ENCODE measurements around the gene ADARB1. TPM values are rescaled to one million over a fixed set of nuclear protein-coding genes. Genes with fewer than 3 reads are reported as not detected.

ADARB1 gene
- total RNA-seq, 2 experiments from 2014 or later, result 6.6 to 20.5 TPM

DNA sequence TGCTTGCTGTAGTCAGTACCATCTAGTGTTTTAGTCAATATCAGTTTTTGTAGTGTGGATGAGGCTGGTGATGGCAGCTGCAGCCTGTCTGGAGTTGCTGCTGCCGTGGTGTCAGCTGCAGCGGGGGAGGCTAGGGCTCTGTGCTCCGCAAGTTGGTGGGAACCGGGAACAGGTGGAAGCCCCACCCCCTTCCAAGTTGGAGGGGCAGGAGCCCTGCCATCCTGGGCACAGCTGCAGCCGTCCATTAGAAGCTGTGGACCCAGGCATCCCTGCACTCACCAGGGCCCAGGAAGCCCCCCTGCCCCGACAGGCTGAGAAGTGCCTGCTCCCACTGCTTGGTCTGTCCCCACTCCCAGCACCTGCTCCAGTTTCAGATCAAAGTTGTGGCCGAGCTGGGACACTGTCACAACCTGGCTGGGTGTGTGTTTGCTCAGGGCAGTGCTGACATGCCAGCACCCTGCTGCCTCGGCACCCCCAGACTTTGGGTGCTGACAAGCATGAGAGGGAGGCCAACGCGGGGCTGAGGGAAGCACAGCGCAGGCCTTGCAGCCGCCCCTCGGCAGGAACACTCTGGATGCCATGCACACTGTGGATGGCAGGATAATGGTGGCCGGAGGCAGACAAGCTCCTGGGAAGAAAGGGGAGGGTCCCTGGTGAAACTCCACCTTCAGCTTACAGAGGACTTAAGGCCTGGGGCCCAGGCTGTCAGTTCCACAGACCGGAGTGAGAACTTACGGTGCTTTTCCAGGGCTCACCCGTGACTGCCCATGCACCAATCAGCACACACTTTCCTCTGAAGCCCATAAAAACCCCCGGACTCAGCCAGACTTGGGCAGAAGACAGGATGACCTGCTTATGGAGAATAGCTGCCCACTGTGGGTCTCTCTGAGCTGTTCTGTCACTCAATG is 86.9 kb downstream of the ADARB1 start:
- no TSS peak for BruUV-seq (replicated peaks)
- CTCF ChIA-PET (ENCODE audit: unreplicated experiment), result interaction anchor here (0.6 kb wide), 1 partner anchor 1255 kb away, joined by 3 read pairs; no protein-coding TSS in a partner anchor
- no peak for TF ChIP-seq EZH2phosphoT487 (IDR thresholded peaks at IDR 0.05; ENCODE audit: borderline replicate concordance, low read depth, low read length)
- TF ChIP-seq, protein P1, sequence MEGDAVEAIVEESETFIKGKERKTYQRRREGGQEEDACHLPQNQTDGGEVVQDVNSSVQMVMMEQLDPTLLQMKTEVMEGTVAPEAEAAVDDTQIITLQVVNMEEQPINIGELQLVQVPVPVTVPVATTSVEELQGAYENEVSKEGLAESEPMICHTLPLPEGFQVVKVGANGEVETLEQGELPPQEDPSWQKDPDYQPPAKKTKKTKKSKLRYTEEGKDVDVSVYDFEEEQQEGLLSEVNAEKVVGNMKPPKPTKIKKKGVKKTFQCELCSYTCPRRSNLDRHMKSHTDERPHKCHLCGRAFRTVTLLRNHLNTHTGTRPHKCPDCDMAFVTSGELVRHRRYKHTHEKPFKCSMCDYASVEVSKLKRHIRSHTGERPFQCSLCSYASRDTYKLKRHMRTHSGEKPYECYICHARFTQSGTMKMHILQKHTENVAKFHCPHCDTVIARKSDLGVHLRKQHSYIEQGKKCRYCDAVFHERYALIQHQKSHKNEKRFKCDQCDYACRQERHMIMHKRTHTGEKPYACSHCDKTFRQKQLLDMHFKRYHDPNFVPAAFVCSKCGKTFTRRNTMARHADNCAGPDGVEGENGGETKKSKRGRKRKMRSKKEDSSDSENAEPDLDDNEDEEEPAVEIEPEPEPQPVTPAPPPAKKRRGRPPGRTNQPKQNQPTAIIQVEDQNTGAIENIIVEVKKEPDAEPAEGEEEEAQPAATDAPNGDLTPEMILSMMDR (conservative IDR thresholded peaks at IDR 0.05; ENCODE audit: low read length), result no peak
- no peak overlapping the region for H3K4me2 ChIP-seq (ENCODE audit: low read length)
- intact Hi-C loops (cut with micrococcal nuclease; ENCODE audit: unreplicated experiment), result no loop called here
- H3K36me3 ChIP-seq (ENCODE audit: insufficient read depth, low read length), result no peaks in the 10 kb centered on the region
- POLR2A ChIA-PET, result no interaction called here
- H3K4me3 ChIP-seq (ENCODE audit: low read depth, low read length, poor library complexity, severe bottlenecking), result no peak overlapping the region
- H3K79me2 ChIP-seq (ENCODE audit: insufficient read depth, low read depth, low read length), result no peaks in the 10 kb centered on the region
- H4K20me1 ChIP-seq (ENCODE audit: insufficient read depth, low read length), result no peaks in the 10 kb centered on the region
- no peak for DNase-seq (ENCODE audit: low spot score)
- no peak overlapping the region for H3K27ac ChIP-seq (ENCODE audit: low read depth, low read length, poor library complexity, severe bottlenecking)
- H3K9me2 ChIP-seq (ENCODE audit: insufficient read depth, low read length), result no peaks in the 10 kb centered on the region
- no peaks in the 10 kb centered on the region for H3K4me1 ChIP-seq (ENCODE audit: insufficient read depth, low read length, poor library complexity, severe bottlenecking)
- H3K9me3 ChIP-seq (ENCODE audit: low read length), result no peaks in the 10 kb centered on the region
- no peak overlapping the region for H2AFZ ChIP-seq (ENCODE audit: low read length)

DNA sequence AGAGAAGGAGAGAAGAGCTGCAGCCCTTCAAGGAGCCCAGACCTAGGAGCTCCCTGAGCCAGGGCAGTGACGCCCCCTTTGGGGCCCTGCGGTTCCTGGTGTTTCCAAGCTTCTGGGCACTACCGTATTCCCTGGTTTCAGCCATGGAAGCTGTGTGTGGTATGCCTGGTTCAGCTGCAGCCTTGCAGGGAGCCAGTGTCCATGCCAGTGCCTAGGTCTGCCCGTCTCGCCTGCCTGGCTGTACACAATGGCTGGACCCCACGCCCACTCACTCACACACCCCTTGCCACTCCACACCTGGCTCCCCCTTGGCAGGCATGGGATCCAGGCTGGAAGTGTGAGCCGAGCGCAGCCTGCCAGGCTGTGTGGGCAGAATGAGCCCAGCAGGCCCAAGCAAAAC is 87.7 kb downstream of the ADARB1 start:
- H2AFZ ChIP-seq (ENCODE audit: low read length), result no peak overlapping the region
- no peaks in the 10 kb centered on the region for H3K4me1 ChIP-seq (ENCODE audit: insufficient read depth, low read length, poor library complexity, severe bottlenecking)
- no peaks in the 10 kb centered on the region for H3K9me2 ChIP-seq (ENCODE audit: insufficient read depth, low read length)
- H3K36me3 ChIP-seq (ENCODE audit: insufficient read depth, low read length), result no peaks in the 10 kb centered on the region
- no peaks in the 10 kb centered on the region for H4K20me1 ChIP-seq (ENCODE audit: insufficient read depth, low read length)
- H3K79me2 ChIP-seq (ENCODE audit: insufficient read depth, low read depth, low read length), result no peaks in the 10 kb centered on the region
- BruUV-seq (replicated peaks), result no TSS peak
- H3K27ac ChIP-seq (ENCODE audit: low read depth, low read length, poor library complexity, severe bottlenecking), result no peak overlapping the region
- no peaks in the 10 kb centered on the region for H3K9me3 ChIP-seq (ENCODE audit: low read length)
- intact Hi-C loops (cut with micrococcal nuclease; ENCODE audit: unreplicated experiment), result no loop called here
- CTCF ChIA-PET (ENCODE audit: unreplicated experiment), result interaction anchor here (0.6 kb wide), 1 partner anchor 1256 kb away, joined by 3 read pairs; no protein-coding TSS in a partner anchor
- no peak overlapping the region for H3K4me2 ChIP-seq (ENCODE audit: low read length)
- POLR2A ChIA-PET, result no interaction called here
- no peak for DNase-seq (ENCODE audit: low spot score)
- TF ChIP-seq, protein P1 (conservative IDR thresholded peaks at IDR 0.05; ENCODE audit: low read length), result no peak
- TF ChIP-seq EZH2phosphoT487 (IDR thresholded peaks at IDR 0.05; ENCODE audit: borderline replicate concordance, low read depth, low read length), result no peak
- H3K4me3 ChIP-seq (ENCODE audit: low read depth, low read length, poor library complexity, severe bottlenecking), result no peak overlapping the region

DNA sequence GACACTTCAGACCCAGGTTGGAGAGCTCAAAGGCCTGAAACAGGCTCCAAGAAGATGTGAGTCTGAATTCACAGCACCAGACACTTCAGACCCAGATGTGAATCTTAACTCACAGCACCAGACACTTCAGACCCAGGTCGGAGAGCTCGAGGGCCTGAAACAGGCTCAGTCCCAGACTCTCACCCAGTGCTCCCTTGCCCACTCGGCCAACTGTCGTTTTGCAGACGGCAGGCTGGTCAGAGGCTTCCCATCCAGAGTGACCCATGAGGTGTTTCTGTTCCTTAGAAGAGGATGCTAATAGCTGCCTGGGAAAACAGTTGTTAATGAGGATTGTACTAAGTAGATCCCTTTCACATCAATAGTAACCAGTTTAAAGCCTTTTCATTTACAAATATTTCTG is 88.4 kb downstream of the ADARB1 start:
- H3K9me3 ChIP-seq (ENCODE audit: low read length), result no peaks in the 10 kb centered on the region
- ChIA-PET CTCF (ENCODE audit: unreplicated experiment) (no interaction called here), POLR2A (no interaction called here)
- no TSS peak for BruUV-seq (replicated peaks)
- TF ChIP-seq, protein P1 (conservative IDR thresholded peaks at IDR 0.05; ENCODE audit: low read length), result no peak
- DNase-seq (ENCODE audit: low spot score), result no peak
- no peak overlapping the region for H2AFZ ChIP-seq (ENCODE audit: low read length)
- intact Hi-C loops (cut with micrococcal nuclease; ENCODE audit: unreplicated experiment), result no loop called here
- no peaks in the 10 kb centered on the region for H3K36me3 ChIP-seq (ENCODE audit: insufficient read depth, low read length)
- H3K27ac ChIP-seq (ENCODE audit: low read depth, low read length, poor library complexity, severe bottlenecking), result no peak overlapping the region
- H3K9me2 ChIP-seq (ENCODE audit: insufficient read depth, low read length), result no peaks in the 10 kb centered on the region
- H3K79me2 ChIP-seq (ENCODE audit: insufficient read depth, low read depth, low read length), result no peaks in the 10 kb centered on the region
- H3K4me2 ChIP-seq (ENCODE audit: low read length), result no peak overlapping the region
- H4K20me1 ChIP-seq (ENCODE audit: insufficient read depth, low read length), result no peaks in the 10 kb centered on the region
- H3K4me3 ChIP-seq (ENCODE audit: low read depth, low read length, poor library complexity, severe bottlenecking), result no peak overlapping the region
- no peaks in the 10 kb centered on the region for H3K4me1 ChIP-seq (ENCODE audit: insufficient read depth, low read length, poor library complexity, severe bottlenecking)

All from OCI-LY7 (cell line).